HEK293 (cell line): ENCODE data around the gene TMEM125.

Source experiments
- CTCF ChIA-PET: fragments of 350-600 bp; formaldehyde crosslinking; extraction: SDS; loops from one replicate; lab custom pipeline; 2021; ENCODE audit warnings: antibody characterized with exemption; lab: Yijun Ruan, JAX
- POLR2A ChIA-PET: fragments of 300-600 bp; formaldehyde crosslinking; extraction: SDS; loops from one replicate; lab custom pipeline; 2020; ENCODE audit warnings: antibody characterized with exemption, inconsistent platforms; lab: Yijun Ruan, JAX
- H3K27ac ChIP-seq: fragments of 200-500 bp; sonication (Bioruptor generic); 2 replicates; pipeline ENCODE4 v1.5.1; 2014; ENCODE audit warnings: low read depth, low read length, control low read depth, inconsistent platforms; ENCODE audit errors: extremely low read depth
- H3K36me3 ChIP-seq, 2 experiments: fragments of 200-500 bp in 1 of 2; sonication (Bioruptor generic) in 1 of 2; 1 replicate in 1 of 2; 2 replicates in 1 of 2; pipeline ENCODE4 v1.5.1; 2014 to 2017; ENCODE audit warnings: inconsistent platforms in 2 of 2, low read length in 2 of 2; ENCODE audit not compliant: control insufficient read depth in 2 of 2, insufficient read depth in 1 of 2
- H3K4me1 ChIP-seq: fragments of 200-500 bp; sonication (Bioruptor generic); 2 replicates; pipeline ENCODE4 v1.5.1; 2014; ENCODE audit warnings: mild to moderate bottlenecking, low read length, inconsistent platforms; ENCODE audit not compliant: control insufficient read depth, insufficient read depth
- H3K4me3 ChIP-seq: 2 replicates; pipeline ENCODE4 v1.5.1; 2011; ENCODE audit warnings: low read depth, mild to moderate bottlenecking, control low read depth, low read length, moderate library complexity
- H3K9me3 ChIP-seq: fragments of 200-500 bp; sonication (Bioruptor generic); 2 replicates; pipeline ENCODE4 v1.5.1; 2014; ENCODE audit warnings: low read depth, low read length, inconsistent platforms; ENCODE audit not compliant: control insufficient read depth, insufficient read depth
- BCL11B ChIP-seq: fragments of 450-650 bp; formaldehyde crosslinking; IDR thresholded peaks from 2 replicates; pipeline ENCODE4 v1.5.1; 2016; ENCODE audit warnings: low read depth, missing biosample characterization, missing genetic modification characterization
- FEZF1 ChIP-seq: fragments of 450-650 bp; formaldehyde crosslinking; IDR thresholded peaks from 2 replicates; pipeline ENCODE4 v1.5.1; 2016; ENCODE audit warnings: missing biosample characterization, missing genetic modification characterization
- MYNN ChIP-seq: fragments of 450-650 bp; formaldehyde crosslinking; IDR thresholded peaks from 2 replicates; pipeline ENCODE4 v1.5.1; 2016; ENCODE audit warnings: missing biosample characterization, missing genetic modification characterization, borderline replicate concordance
- SCRT1 ChIP-seq: fragments of 450-650 bp; formaldehyde crosslinking; IDR thresholded peaks from 2 replicates; pipeline ENCODE4 v1.5.1; 2016; ENCODE audit warnings: missing biosample characterization, missing genetic modification characterization, borderline replicate concordance
- SP7 ChIP-seq: fragments of 450-650 bp; formaldehyde crosslinking; IDR thresholded peaks from 2 replicates; pipeline ENCODE4 v1.5.1; 2016; ENCODE audit warnings: missing biosample characterization, missing genetic modification characterization
- ZEB2 ChIP-seq: fragments of 450-650 bp; formaldehyde crosslinking; IDR thresholded peaks from 2 replicates; pipeline ENCODE4 v1.5.1; 2016; ENCODE audit warnings: missing biosample characterization, missing genetic modification characterization
- ZFP3 ChIP-seq: fragments of 450-650 bp; formaldehyde crosslinking; IDR thresholded peaks from 2 replicates; pipeline ENCODE4 v1.5.1; 2016; ENCODE audit warnings: low read depth, missing biosample characterization, missing genetic modification characterization
- ZNF169 ChIP-seq: fragments of 450-650 bp; formaldehyde crosslinking; IDR thresholded peaks from 2 replicates; pipeline ENCODE4 v1.5.1; 2016; ENCODE audit warnings: missing biosample characterization, missing genetic modification characterization
- ZNF19 ChIP-seq: fragments of 450-650 bp; formaldehyde crosslinking; IDR thresholded peaks from 2 replicates; pipeline ENCODE4; 2016; ENCODE audit warnings: missing biosample characterization, missing genetic modification characterization, low read depth
- ZNF239 ChIP-seq: fragments of 450-650 bp; formaldehyde crosslinking; IDR thresholded peaks from 2 replicates; pipeline ENCODE4 v1.5.1; 2016; ENCODE audit warnings: missing biosample characterization, missing genetic modification characterization
- ZNF354C ChIP-seq: fragments of 450-650 bp; formaldehyde crosslinking; IDR thresholded peaks from 2 replicates; pipeline ENCODE4 v1.5.1; 2016; ENCODE audit warnings: missing biosample characterization, missing genetic modification characterization, low read depth, borderline replicate concordance
- ZNF362 ChIP-seq: fragments of 450-650 bp; formaldehyde crosslinking; IDR thresholded peaks from 2 replicates; pipeline ENCODE4 v1.5.1; 2016; ENCODE audit warnings: missing biosample characterization, missing genetic modification characterization
- ZNF366 ChIP-seq: fragments of 450-650 bp; formaldehyde crosslinking; conservative IDR thresholded peaks from 2 replicates; pipeline ENCODE4 v1.5.1; 2016; ENCODE audit warnings: missing biosample characterization, missing genetic modification characterization
- ZNF404 ChIP-seq: fragments of 450-650 bp; formaldehyde crosslinking; IDR thresholded peaks from 2 replicates; pipeline ENCODE4 v1.5.1; 2017; ENCODE audit warnings: missing biosample characterization, missing genetic modification characterization
- ZNF548 ChIP-seq: fragments of 450-650 bp; formaldehyde crosslinking; IDR thresholded peaks from 2 replicates; pipeline ENCODE4 v1.5.1; 2016; ENCODE audit warnings: missing biosample characterization, missing genetic modification characterization
- ZNF610 ChIP-seq: fragments of 450-650 bp; formaldehyde crosslinking; IDR thresholded peaks from 2 replicates; pipeline ENCODE4 v1.5.1; 2016; ENCODE audit warnings: missing biosample characterization, missing genetic modification characterization, borderline replicate concordance
- ZNF658 ChIP-seq: fragments of 450-650 bp; formaldehyde crosslinking; IDR thresholded peaks from 2 replicates; pipeline ENCODE4; 2016; ENCODE audit warnings: missing biosample characterization, missing genetic modification characterization
- ZNF660 ChIP-seq: fragments of 450-650 bp; IDR thresholded peaks from 2 replicates; pipeline ENCODE4 v1.5.1; 2018; ENCODE audit warnings: missing biosample characterization, mild to moderate bottlenecking, missing genetic modification characterization
- ZSCAN18 ChIP-seq: fragments of 450-650 bp; formaldehyde crosslinking; IDR thresholded peaks from 2 replicates; pipeline ENCODE4 v1.5.1; 2016; ENCODE audit warnings: missing biosample characterization, missing genetic modification characterization
- ZSCAN5A ChIP-seq: fragments of 450-650 bp; formaldehyde crosslinking; IDR thresholded peaks from 2 replicates; pipeline ENCODE4 v1.5.1; 2016; ENCODE audit warnings: missing biosample characterization, missing genetic modification characterization
- TF ChIP-seq, protein P1 (sequence below): fragments of 450-650 bp; formaldehyde crosslinking; IDR thresholded peaks from 2 replicates; pipeline ENCODE4 v1.5.1; 2016; ENCODE audit warnings: missing biosample characterization, missing genetic modification characterization, low read depth
- TF ChIP-seq, protein P2 (sequence below): fragments of 450-650 bp; formaldehyde crosslinking; conservative IDR thresholded peaks from 2 replicates; pipeline ENCODE4 v1.5.1; 2016; ENCODE audit warnings: low read depth, missing biosample characterization, missing genetic modification characterization

Gene TMEM125

DNA sequence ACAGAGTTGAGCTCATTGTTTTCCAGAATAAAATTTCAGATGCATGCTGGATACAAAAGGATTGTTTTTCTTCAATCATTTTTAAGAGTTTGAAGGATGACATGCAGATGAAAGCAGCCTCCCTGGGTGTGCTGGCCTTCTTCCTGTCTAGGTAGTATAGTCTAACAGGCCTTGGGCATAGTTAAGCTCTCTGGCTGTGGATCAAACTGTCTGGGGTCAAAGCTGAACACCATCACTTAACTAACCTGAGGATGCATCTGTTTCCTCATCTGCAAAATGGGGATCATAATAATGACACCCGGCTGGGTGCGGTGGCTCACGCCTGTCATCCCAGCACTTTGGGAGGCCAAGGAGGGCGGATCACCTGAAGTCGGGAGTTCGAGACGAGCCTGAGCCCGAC, 25.0 kb downstream of the TMEM125 start:
- Histone ChIP-seq H3K4me1 (peaks cover 4% of the 10 kb centered on the region), H3K9me3 (no peaks in the 10 kb centered on the region), H3K36me3 (no peaks in the 10 kb centered on the region), H3K4me3 (no peak overlapping the region), H3K27ac (no peak overlapping the region)
- ChIA-PET POLR2A (no interaction called here), CTCF (interaction anchor here (1.2 kb wide), 2 partner anchors 9 to 28 kb away, joined by 4 to 5 read pairs; partner anchors contain the start of gene C1orf210)
- no peak for TF ChIP-seq BCL11B (tag by site-specific recombination)
- no peak for TF ChIP-seq SCRT1 (tag by site-specific recombination)

- CTCF ChIA-PET = no interaction called here
- POLR2A ChIA-PET = no interaction called here
Measured at GRCh38 chr1:43296207-43296606, 26.4 kb downstream of the TMEM125 start.

DNA sequence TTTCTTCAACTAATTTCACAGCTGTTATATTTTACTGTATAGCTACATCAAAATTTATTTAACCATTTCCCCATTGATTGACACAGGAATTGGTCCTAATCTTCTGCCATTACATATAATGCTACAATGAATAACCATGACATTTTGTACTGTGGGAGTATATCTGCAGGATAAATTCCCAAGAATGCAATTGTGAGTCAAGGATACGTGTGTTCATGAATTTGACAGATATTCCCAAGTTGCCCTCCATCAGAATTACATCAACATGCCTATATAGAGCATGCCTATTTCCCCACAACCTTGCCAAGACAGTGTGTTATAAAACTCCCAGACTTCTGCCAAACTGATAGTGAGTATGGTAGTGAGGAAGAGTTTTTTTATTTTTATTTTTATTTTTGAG, 28.3 kb downstream of the TMEM125 start:
- POLR2A ChIA-PET = no interaction called here
- H3K36me3 ChIP-seq = no peaks in the 10 kb centered on the region
- CTCF ChIA-PET = no interaction called here
- H3K27ac ChIP-seq = no peak overlapping the region
- no peaks in the 10 kb centered on the region for H3K9me3 ChIP-seq
- TF ChIP-seq ZNF660 (tag by site-specific recombination) = no peak
- TF ChIP-seq ZNF19 = no peak
- no peak for TF ChIP-seq ZNF548 (tag by site-specific recombination)
- no peak for TF ChIP-seq ZSCAN18 (tag by site-specific recombination)
- no peak for TF ChIP-seq MYNN (tag by site-specific recombination)
- no peak for TF ChIP-seq ZNF404 (tag by site-specific recombination)
- no peak for TF ChIP-seq ZSCAN5A
- no peak for TF ChIP-seq FEZF1 (tag by site-specific recombination)
- no peak for TF ChIP-seq ZFP3 (tag by site-specific recombination)
- no peak for TF ChIP-seq ZNF658 (tag by site-specific recombination)
- TF ChIP-seq ZNF362 (tag by site-specific recombination) = no peak
- TF ChIP-seq, all 188 proteins: peak for 0
- Histone ChIP-seq H3K4me3 (no peak overlapping the region), H3K4me1 (peaks cover 4% of the 10 kb centered on the region)

More at GRCh38 chr1:43296207-43296606, 26.4 kb downstream of the TMEM125 start:
- Histone ChIP-seq H3K36me3 (no peaks in the 10 kb centered on the region), H3K9me3 (no peaks in the 10 kb centered on the region), H3K4me1 (peaks cover 4% of the 10 kb centered on the region), H3K27ac (no peak overlapping the region), H3K4me3 (no peak overlapping the region)
- no peak for TF ChIP-seq ZNF169 (tag by site-specific recombination)
- TF ChIP-seq, protein P1, sequence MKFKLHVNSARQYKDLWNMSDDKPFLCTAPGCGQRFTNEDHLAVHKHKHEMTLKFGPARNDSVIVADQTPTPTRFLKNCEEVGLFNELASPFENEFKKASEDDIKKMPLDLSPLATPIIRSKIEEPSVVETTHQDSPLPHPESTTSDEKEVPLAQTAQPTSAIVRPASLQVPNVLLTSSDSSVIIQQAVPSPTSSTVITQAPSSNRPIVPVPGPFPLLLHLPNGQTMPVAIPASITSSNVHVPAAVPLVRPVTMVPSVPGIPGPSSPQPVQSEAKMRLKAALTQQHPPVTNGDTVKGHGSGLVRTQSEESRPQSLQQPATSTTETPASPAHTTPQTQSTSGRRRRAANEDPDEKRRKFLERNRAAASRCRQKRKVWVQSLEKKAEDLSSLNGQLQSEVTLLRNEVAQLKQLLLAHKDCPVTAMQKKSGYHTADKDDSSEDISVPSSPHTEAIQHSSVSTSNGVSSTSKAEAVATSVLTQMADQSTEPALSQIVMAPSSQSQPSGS (tag by site-specific recombination) = no peak
- no peak for TF ChIP-seq ZNF354C (tag by site-specific recombination)
- no peak for TF ChIP-seq SP7
- TF ChIP-seq ZNF239 (tag by site-specific recombination) = no peak
- TF ChIP-seq, protein P2, sequence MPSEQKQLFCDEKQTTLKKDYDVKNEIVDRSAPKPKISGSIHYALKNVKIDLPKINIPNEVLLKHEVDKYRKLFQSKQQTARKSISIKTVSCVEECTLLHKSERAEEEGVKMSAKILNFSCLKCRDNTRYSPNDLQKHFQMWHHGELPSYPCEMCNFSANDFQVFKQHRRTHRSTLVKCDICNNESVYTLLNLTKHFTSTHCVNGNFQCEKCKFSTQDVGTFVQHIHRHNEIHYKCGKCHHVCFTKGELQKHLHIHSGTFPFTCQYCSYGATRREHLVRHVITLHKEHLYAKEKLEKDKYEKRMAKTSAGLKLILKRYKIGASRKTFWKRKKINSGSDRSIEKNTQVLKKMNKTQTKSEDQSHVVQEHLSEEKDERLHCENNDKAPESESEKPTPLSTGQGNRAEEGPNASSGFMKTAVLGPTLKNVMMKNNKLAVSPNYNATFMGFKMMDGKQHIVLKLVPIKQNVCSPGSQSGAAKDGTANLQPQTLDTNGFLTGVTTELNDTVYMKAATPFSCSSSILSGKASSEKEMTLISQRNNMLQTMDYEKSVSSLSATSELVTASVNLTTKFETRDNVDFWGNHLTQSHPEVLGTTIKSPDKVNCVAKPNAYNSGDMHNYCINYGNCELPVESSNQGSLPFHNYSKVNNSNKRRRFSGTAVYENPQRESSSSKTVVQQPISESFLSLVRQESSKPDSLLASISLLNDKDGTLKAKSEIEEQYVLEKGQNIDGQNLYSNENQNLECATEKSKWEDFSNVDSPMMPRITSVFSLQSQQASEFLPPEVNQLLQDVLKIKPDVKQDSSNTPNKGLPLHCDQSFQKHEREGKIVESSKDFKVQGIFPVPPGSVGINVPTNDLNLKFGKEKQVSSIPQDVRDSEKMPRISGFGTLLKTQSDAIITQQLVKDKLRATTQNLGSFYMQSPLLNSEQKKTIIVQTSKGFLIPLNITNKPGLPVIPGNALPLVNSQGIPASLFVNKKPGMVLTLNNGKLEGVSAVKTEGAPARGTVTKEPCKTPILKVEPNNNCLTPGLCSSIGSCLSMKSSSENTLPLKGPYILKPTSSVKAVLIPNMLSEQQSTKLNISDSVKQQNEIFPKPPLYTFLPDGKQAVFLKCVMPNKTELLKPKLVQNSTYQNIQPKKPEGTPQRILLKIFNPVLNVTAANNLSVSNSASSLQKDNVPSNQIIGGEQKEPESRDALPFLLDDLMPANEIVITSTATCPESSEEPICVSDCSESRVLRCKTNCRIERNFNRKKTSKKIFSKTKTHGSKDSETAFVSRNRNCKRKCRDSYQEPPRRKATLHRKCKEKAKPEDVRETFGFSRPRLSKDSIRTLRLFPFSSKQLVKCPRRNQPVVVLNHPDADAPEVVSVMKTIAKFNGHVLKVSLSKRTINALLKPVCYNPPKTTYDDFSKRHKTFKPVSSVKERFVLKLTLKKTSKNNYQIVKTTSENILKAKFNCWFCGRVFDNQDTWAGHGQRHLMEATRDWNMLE = no peak
- no peak for TF ChIP-seq ZEB2 (tag by site-specific recombination)
- no peak for TF ChIP-seq ZNF366 (tag by site-specific recombination)
- TF ChIP-seq ZNF610 (tag by site-specific recombination) = no peak
